HCT116 (cell line): ENCODE results near the gene RBM27. TPM values are rescaled to one million over a fixed set of nuclear protein-coding genes. Genes with fewer than 3 reads are reported as not detected.
"Not testable (repeated sequence)": the region's sequence is repeated elsewhere in the genome, so short reads cannot be mapped to it uniquely, and the experiment has no call there.

ENCODE experiments used
- ATAC-seq: fragments of 200-7000 bp; cut with Tn5 transposase; 2 replicates; pipeline ENCODE4 v1.9.1; 2020; ENCODE audit warnings: mild to moderate bottlenecking, moderate library complexity
- BruUV-seq: library from RNA; stranded (reverse); fragments of 400-500 nt; replicated peaks from 2 replicates; lab custom pipeline; 2021; lab: Mats Ljungman, UMichigan
- CTCF ChIA-PET: fragments of 300-600 bp; sonication (Branson Sonifier 250); formaldehyde crosslinking; loops from one replicate; lab custom pipeline; 2021; ENCODE audit warnings: antibody characterized with exemption; lab: Charles Lee
- POLR2A ChIA-PET: fragments of 300-600, 350-600 bp; sonication (Branson Sonifier 250); formaldehyde crosslinking; loops from one replicate; lab custom pipeline; 2021; ENCODE audit warnings: antibody characterized with exemption; lab: Charles Lee
- RAD21 ChIA-PET, 2 experiments: fragments of 300-600 bp; sonication (Branson Sonifier 250); formaldehyde crosslinking; loops; one replicate each; lab custom pipeline; 2023; ENCODE audit warnings: low total read pairs in 2 of 2; ENCODE audit not compliant: uncharacterized antibody in 2 of 2, unreplicated experiment in 2 of 2, low non-redundant PET in 1 of 2; lab: Charles Lee
- DNase-seq: peaks from one replicate; pipeline ENCODE4 v3.0.0-alpha.2; 2010; ENCODE audit warnings: low read depth, low spot score
- H2AFZ ChIP-seq: fragments of 200-600 bp; shearing (Covaris generic), sonication (generic); 2 replicates; pipeline ENCODE4 v1.6.1; 2017; ENCODE audit warnings: low read depth, mixed run types, mixed read lengths, antibody characterized with exemption, low read length; ENCODE audit not compliant: poor library complexity, severe bottlenecking
- H3K27ac ChIP-seq: 2 replicates; pipeline ENCODE4 v1.5.1; 2012; ENCODE audit warnings: low read depth, low read length
- H3K27me3 ChIP-seq: fragments of 200-600 bp; sonication (generic); 2 replicates; pipeline ENCODE4 v1.6.1; 2016; ENCODE audit warnings: mixed run types, low read length, mixed read lengths; ENCODE audit not compliant: insufficient read depth
- H3K36me3 ChIP-seq, 2 experiments: fragments of 200-500 bp in 1 of 2; fragments of 200-600 bp in 1 of 2; sonication (Bioruptor generic) in 1 of 2; sonication (generic) in 1 of 2; 2 replicates each; pipeline versions ENCODE4 v1.5.1 to v1.6.1; 2014 to 2016; ENCODE audit warnings: low read length in 2 of 2, inconsistent platforms in 1 of 2, mixed read lengths in 1 of 2, mixed run types in 1 of 2; ENCODE audit not compliant: insufficient read depth in 2 of 2, control insufficient read depth in 1 of 2
- H3K4me1 ChIP-seq, 2 experiments: fragments of 200-600 bp in 1 of 2; sonication (generic) in 1 of 2; 2 replicates each; pipeline versions ENCODE4 v1.5.1 to v1.6.1; 2012 to 2017; ENCODE audit warnings: low read length in 2 of 2, inconsistent platforms in 1 of 2, mild to moderate bottlenecking in 1 of 2, mixed read lengths in 1 of 2, mixed run types in 1 of 2, moderate library complexity in 1 of 2; ENCODE audit not compliant: insufficient read depth in 2 of 2, control insufficient read depth in 1 of 2
- H3K4me2 ChIP-seq: fragments of 200-600 bp; sonication (generic); 2 replicates; pipeline ENCODE4 v1.6.1; 2017; ENCODE audit warnings: mixed run types, low read length, mixed read lengths
- H3K4me3 ChIP-seq, 2 experiments: fragments of 200-600 bp in 1 of 2; sonication (generic) in 1 of 2; replicated peaks in 1 of 2; 2 replicates each; pipeline ENCODE4 v1.5.1; 2011 to 2016; ENCODE audit warnings: low read length in 2 of 2, control low read depth in 1 of 2, low read depth in 1 of 2, mild to moderate bottlenecking in 1 of 2, mixed read lengths in 1 of 2, mixed run types in 1 of 2
- H3K79me2 ChIP-seq: fragments of 200-600 bp; sonication (generic); 2 replicates; pipeline ENCODE4 v1.6.1; 2017; ENCODE audit warnings: mild to moderate bottlenecking, mixed run types, low read length, moderate library complexity, mixed read lengths; ENCODE audit not compliant: insufficient read depth
- H3K9ac ChIP-seq: fragments of 200-600 bp; sonication (generic); 2 replicates; pipeline ENCODE4 v1.6.1; 2016; ENCODE audit warnings: low read length, mixed read lengths
- H3K9me2 ChIP-seq: fragments of 200-600 bp; sonication (generic), shearing (Covaris generic); 2 replicates; pipeline ENCODE4 v1.6.1; 2017; ENCODE audit warnings: mixed run types, mild to moderate bottlenecking, moderate library complexity; ENCODE audit not compliant: insufficient read depth
- H3K9me3 ChIP-seq, 2 experiments: fragments of 200-500 bp in 1 of 2; fragments of 200-600 bp in 1 of 2; sonication (Bioruptor generic) in 1 of 2; sonication (generic) in 1 of 2; 2 replicates each; pipeline ENCODE4 v1.6.1; 2014 to 2017; ENCODE audit warnings: low read length in 2 of 2, mixed read lengths in 2 of 2, inconsistent platforms in 1 of 2, low read depth in 1 of 2, mild to moderate bottlenecking in 1 of 2, mixed run types in 1 of 2, moderate library complexity in 1 of 2; ENCODE audit not compliant: control insufficient read depth in 1 of 2, insufficient read depth in 1 of 2
- H4K20me1 ChIP-seq: fragments of 200-600 bp; sonication (generic), shearing (Covaris generic); 2 replicates; pipeline ENCODE4 v1.6.1; 2017; ENCODE audit warnings: mixed run types, mild to moderate bottlenecking, moderate library complexity; ENCODE audit not compliant: insufficient read depth
- CEBPB ChIP-seq: IDR thresholded peaks from 2 replicates; pipeline ENCODE4 v1.6.1; 2012; ENCODE audit warnings: low read depth
- EZH2phosphoT487 ChIP-seq: fragments of 200-600 bp; IDR thresholded peaks from 2 replicates; pipeline ENCODE4 v1.6.1; 2018; ENCODE audit warnings: antibody characterized with exemption, borderline replicate concordance
- ZFX ChIP-seq: fragments of 450-650 bp; IDR thresholded peaks from 2 replicates; pipeline ENCODE4 v1.6.1; 2017
- intact Hi-C: fragments of 100-400 bp; cut with micrococcal nuclease; formaldehyde crosslinking; loops from 2 replicates; pipeline ENCODE4 v1.10.0; 2022
- total RNA-seq: library from RNA; stranded (reverse); gene quantifications from one replicate; pipeline ENCODE4 v1.2.1, GENCODE V29; 2021; ENCODE audit not compliant: unreplicated experiment

Gene RBM27
- total RNA-seq, 1 experiment from 2014 or later, result 15.2 TPM

GRCh38 chr5:146201795-146202194, 1.6 kb upstream of the RBM27 start:
- RAD21 ChIA-PET, H3K4me3 ChIP-seq, H3K9me3 ChIP-seq, H3K27ac ChIP-seq, DNase-seq, H4K20me1 ChIP-seq, H3K9me2 ChIP-seq, ATAC-seq, intact Hi-C loops, H3K27me3 ChIP-seq, H2AFZ ChIP-seq, BruUV-seq, H3K36me3 ChIP-seq, POLR2A ChIA-PET, CTCF ChIA-PET, H3K9ac ChIP-seq: not testable (repeated sequence)
- peak overlapping the region; percentile 15; the same call in 1 of the 2 replicates for H3K4me2 ChIP-seq
- peaks cover 35% of the 10 kb centered on the region for H3K79me2 ChIP-seq
- H3K4me1 ChIP-seq, result peaks cover 3 to 34% of the 10 kb centered on the region in 2 experiments; a peak in 3 of 4 replicates

DNA sequence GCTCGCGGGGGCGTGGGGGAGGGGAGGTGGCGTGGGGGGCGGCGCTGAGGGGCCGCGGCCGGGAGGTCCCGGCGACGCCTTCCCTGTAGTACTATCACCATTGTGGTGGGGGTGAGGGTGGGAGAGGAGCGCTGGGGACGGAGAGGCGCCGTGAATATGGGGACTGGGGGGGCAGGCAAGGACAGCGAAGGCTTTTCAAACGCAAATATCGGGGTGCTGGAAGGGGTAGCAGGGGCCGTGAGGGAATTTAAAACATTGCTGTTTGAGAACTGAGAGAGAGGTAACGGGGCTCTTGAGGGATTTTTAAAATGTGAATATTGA, 427 bp downstream of the RBM27 start:
- ATAC-seq, result peak; percentile 25
- H3K4me2 ChIP-seq, result peak overlapping the region; percentile 90
- H3K4me1 ChIP-seq, result peaks cover 3 to 36% of the 10 kb centered on the region in 2 experiments; a peak in 3 of 4 replicates
- RAD21 ChIA-PET, result no interaction called here
- H3K79me2 ChIP-seq, result peaks cover 52% of the 10 kb centered on the region
- no TSS peak for BruUV-seq
- no peak overlapping the region for H2AFZ ChIP-seq
- H3K4me3 ChIP-seq, result peak overlapping the region; percentile 90 to 92
- DNase-seq, result no peak
- intact Hi-C loops, result no loop called here
- H3K9ac ChIP-seq, result peak overlapping the region; percentile 84
- peak overlapping the region; percentile 64 for H3K27ac ChIP-seq
- H3K27me3 ChIP-seq, result no peaks in the 10 kb centered on the region
- H4K20me1 ChIP-seq, result peaks cover under 1% of the 10 kb centered on the region; the same call in 1 of the 2 replicates
- H3K36me3 ChIP-seq, result no peaks in the 10 kb centered on the region
- H3K9me3 ChIP-seq, result no peaks in the 10 kb centered on the region
- TF ChIP-seq CEBPB (no peak), ZFX (peak; percentile 56; the same call in 1 of the 2 replicates), EZH2phosphoT487 (no peak)
- CTCF ChIA-PET, result no interaction called here
- no peaks in the 10 kb centered on the region for H3K9me2 ChIP-seq
- POLR2A ChIA-PET, result interaction anchor here (1.0 kb wide), 2 partner anchors 10 to 11 kb away, joined by 4 to 5 read pairs; no protein-coding TSS in a partner anchor
